Hepatocyte (in vitro differentiated cells): Measurements from ENCODE around the gene SDF4. TPM values are rescaled to one million over a fixed set of nuclear protein-coding genes. Genes with fewer than 3 reads are reported as not detected.

Experiments used
- DNase-seq: peaks from one replicate; pipeline ENCODE4 v3.0.0-alpha.2; 2016; ENCODE audit warnings: low spot score
- H2AFZ ChIP-seq: fragments of 200-600 bp; sonication (generic); 2 replicates; pipeline ENCODE4 v1.6.0; 2016; ENCODE audit warnings: antibody characterized with exemption, mild to moderate bottlenecking
- H3K27ac ChIP-seq: fragments of 200-600 bp; sonication (generic); 2 replicates; pipeline ENCODE4 v1.5.1; 2016; ENCODE audit warnings: mild to moderate bottlenecking
- H3K27me3 ChIP-seq: fragments of 200-600 bp; sonication (generic); 2 replicates; pipeline ENCODE4 v1.6.1; 2016
- H3K36me3 ChIP-seq: fragments of 200-600 bp; sonication (generic); replicated peaks from 2 replicates; pipeline ENCODE4 v1.5.1; 2016; ENCODE audit warnings: low read depth; ENCODE audit not compliant: insufficient read depth
- H3K4me1 ChIP-seq: fragments of 200-600 bp; sonication (generic); 2 replicates; pipeline ENCODE4 v1.5.1; 2016; ENCODE audit warnings: mild to moderate bottlenecking, moderate library complexity; ENCODE audit not compliant: insufficient read depth
- H3K4me2 ChIP-seq: fragments of 200-600 bp; sonication (generic); 2 replicates; pipeline ENCODE4 v1.6.0; 2016
- H3K4me3 ChIP-seq: fragments of 200-600 bp; sonication (generic); 2 replicates; pipeline ENCODE4 v1.5.1; 2016; ENCODE audit warnings: mild to moderate bottlenecking
- H3K79me2 ChIP-seq: fragments of 200-600 bp; sonication (generic); 2 replicates; pipeline ENCODE4 v1.6.0; 2017; ENCODE audit warnings: mild to moderate bottlenecking
- H3K9me2 ChIP-seq: fragments of 200-600 bp; sonication (generic); replicated peaks from 2 replicates; pipeline ENCODE4 v1.6.0; 2017; ENCODE audit warnings: mild to moderate bottlenecking; ENCODE audit not compliant: insufficient read depth
- H3K9me3 ChIP-seq: fragments of 200-600 bp; sonication (generic); 2 replicates; pipeline ENCODE4 v1.5.1; 2016; ENCODE audit warnings: low read depth, mild to moderate bottlenecking
- H4K20me1 ChIP-seq: fragments of 200-600 bp; sonication (generic); 2 replicates; pipeline ENCODE4 v1.6.0; 2016; ENCODE audit warnings: mild to moderate bottlenecking; ENCODE audit not compliant: insufficient read depth, poor library complexity, severe bottlenecking
- EZH2 ChIP-seq: fragments of 200-600 bp; sonication (generic); IDR thresholded peaks from 2 replicates; pipeline ENCODE4 v1.6.1; 2016; ENCODE audit warnings: antibody characterized with exemption, mild to moderate bottlenecking, borderline replicate concordance
- EZH2phosphoT487 ChIP-seq: fragments of 200-600 bp; sonication (generic); IDR thresholded peaks from one replicate; pipeline ENCODE4 v1.6.1; 2018; ENCODE audit warnings: antibody characterized with exemption, mild to moderate bottlenecking, low read depth, moderate library complexity; ENCODE audit not compliant: unreplicated experiment, severe bottlenecking
- WGBS: methylation state at CpG from one replicate; pipeline ENCODE4 v1.1.6; 2016; ENCODE audit warnings: low lambda C conversion rate; ENCODE audit errors: missing lambda C conversion rate; 5-methylcytosine and 5-hydroxymethylcytosine counted together
- polyA plus RNA-seq: library from polyadenylated mRNA; unstranded; fragments of >200 nt; fragmentation: Nextera tagmentation; extraction: Ambion mirVana; gene quantifications from 2 replicates; pipeline ENCODE4 v1.2.1, GENCODE V29; 2016
- total RNA-seq: library from RNA; depleted of rRNA; stranded (reverse); fragments of >200 nt; gene quantifications from 2 replicates; pipeline ENCODE4 v1.2.3, GENCODE V29; 2014
- TF ChIP-seq, protein P1 (sequence below): fragments of 200-600 bp; sonication (generic); IDR thresholded peaks from 2 replicates; pipeline ENCODE4 v1.5.1; 2016; ENCODE audit warnings: antibody characterized with exemption, mild to moderate bottlenecking; ENCODE audit not compliant: poor library complexity

SDF4 gene
- total and polyA plus RNA-seq, 2 experiments from 2014 or later, result 156 to 296 TPM

DNA sequence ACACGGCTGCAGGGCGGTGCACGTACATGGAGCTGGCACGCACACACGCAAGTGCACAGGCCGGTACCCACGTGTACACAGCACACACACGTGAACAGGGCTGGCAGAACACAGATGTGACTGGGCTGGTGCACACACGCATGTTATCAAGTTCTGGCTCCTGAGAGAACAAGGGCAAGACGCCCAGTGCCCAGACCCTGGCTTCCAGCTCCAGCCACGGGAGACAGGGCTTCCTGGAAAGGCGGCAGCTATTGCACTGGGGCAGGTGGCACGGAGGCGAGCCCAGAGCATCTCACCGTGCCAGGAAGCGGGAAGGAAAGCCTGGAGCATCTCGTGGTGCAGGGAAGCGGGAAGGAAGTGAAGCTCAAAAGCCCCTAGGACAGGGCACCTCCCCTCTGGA is 5.9 kb downstream of the SDF4 start:
- H4K20me1 ChIP-seq, result peaks cover 44% of the 10 kb centered on the region
- no peaks in the 10 kb centered on the region for H3K9me2 ChIP-seq
- DNase-seq, result no peak
- H3K27ac ChIP-seq, result no peak overlapping the region
- no peak overlapping the region for H2AFZ ChIP-seq
- H3K27me3 ChIP-seq, result no peaks in the 10 kb centered on the region
- H3K36me3 ChIP-seq, result no peaks in the 10 kb centered on the region
- no peak overlapping the region for H3K4me2 ChIP-seq
- H3K79me2 ChIP-seq, result peaks cover 58% of the 10 kb centered on the region
- H3K4me3 ChIP-seq, result no peak overlapping the region
- no peaks in the 10 kb centered on the region for H3K9me3 ChIP-seq
- peaks cover 12% of the 10 kb centered on the region for H3K4me1 ChIP-seq
- TF ChIP-seq EZH2, result no peak
- TF ChIP-seq, protein P1, sequence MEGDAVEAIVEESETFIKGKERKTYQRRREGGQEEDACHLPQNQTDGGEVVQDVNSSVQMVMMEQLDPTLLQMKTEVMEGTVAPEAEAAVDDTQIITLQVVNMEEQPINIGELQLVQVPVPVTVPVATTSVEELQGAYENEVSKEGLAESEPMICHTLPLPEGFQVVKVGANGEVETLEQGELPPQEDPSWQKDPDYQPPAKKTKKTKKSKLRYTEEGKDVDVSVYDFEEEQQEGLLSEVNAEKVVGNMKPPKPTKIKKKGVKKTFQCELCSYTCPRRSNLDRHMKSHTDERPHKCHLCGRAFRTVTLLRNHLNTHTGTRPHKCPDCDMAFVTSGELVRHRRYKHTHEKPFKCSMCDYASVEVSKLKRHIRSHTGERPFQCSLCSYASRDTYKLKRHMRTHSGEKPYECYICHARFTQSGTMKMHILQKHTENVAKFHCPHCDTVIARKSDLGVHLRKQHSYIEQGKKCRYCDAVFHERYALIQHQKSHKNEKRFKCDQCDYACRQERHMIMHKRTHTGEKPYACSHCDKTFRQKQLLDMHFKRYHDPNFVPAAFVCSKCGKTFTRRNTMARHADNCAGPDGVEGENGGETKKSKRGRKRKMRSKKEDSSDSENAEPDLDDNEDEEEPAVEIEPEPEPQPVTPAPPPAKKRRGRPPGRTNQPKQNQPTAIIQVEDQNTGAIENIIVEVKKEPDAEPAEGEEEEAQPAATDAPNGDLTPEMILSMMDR, result no peak
- TF ChIP-seq EZH2phosphoT487, result no peak
- 98% methylated on average over 17 of the region's 18 CpGs for WGBS

DNA sequence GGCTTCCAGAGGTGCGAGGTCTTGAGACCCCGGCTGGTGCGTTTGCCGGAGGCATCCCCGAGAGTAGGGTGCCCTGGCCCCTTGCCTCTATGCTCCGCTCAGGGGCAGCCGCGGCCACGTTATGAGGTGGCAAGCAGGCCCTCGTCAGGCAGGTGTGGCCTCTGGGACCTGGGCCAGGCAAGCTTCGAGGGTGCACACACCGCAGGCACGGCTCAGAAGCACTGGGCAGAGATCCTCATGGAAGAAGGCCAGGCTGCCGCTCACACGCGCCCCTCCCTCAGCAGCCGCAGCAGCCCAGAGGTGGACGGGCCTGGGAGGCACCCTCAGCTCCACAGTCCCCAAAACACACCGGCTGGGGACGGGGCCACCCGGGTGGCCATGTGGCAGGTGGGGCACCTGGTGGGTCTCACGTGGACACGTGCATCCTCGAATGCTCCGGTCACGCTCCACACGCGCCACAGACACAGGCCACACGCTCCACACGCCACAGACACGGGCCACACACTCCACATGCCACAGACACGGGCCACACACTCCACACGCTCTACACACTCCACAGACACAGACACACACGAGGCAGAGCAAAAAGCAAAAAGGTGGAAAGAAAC is 6.5 kb downstream of the SDF4 start:
- no peaks in the 10 kb centered on the region for H3K9me3 ChIP-seq
- no peak overlapping the region for H3K4me2 ChIP-seq
- peaks cover 9% of the 10 kb centered on the region for H3K4me1 ChIP-seq
- no peak overlapping the region for H2AFZ ChIP-seq
- no peaks in the 10 kb centered on the region for H3K27me3 ChIP-seq
- H3K4me3 ChIP-seq, result no peak overlapping the region
- peaks cover 41% of the 10 kb centered on the region for H4K20me1 ChIP-seq
- TF ChIP-seq EZH2, result no peak
- no peak for TF ChIP-seq EZH2phosphoT487
- TF ChIP-seq, protein P1, result no peak
- H3K27ac ChIP-seq, result no peak overlapping the region
- DNase-seq, result no peak
- H3K9me2 ChIP-seq, result no peaks in the 10 kb centered on the region
- WGBS, result 98% methylated on average over 32 of the region's 34 CpGs
- H3K79me2 ChIP-seq, result peaks cover 54% of the 10 kb centered on the region
- no peaks in the 10 kb centered on the region for H3K36me3 ChIP-seq

DNA sequence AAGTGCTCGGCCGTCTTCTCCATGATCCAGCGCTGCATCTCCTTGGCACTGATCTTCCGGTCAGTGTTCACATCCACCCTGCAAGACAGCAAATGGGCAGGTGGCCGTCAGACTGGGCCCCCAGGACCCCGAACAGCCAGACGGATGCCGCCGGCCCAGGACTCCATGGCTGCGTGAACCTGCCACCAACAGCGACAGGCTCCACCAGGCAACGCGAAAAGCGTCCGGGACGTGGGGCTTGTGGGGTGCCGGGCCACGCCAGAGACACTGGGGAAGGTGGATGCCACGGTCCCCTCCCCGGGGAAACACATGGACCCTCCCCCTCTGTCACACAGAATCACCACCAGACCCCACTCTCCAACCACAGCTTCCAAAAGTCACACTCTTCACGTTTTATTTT is 7.9 kb downstream of the SDF4 start:
- no peaks in the 10 kb centered on the region for H3K36me3 ChIP-seq
- H3K79me2 ChIP-seq, result peaks cover 40% of the 10 kb centered on the region
- H3K4me2 ChIP-seq, result no peak overlapping the region
- H3K4me3 ChIP-seq, result no peak overlapping the region
- no peak overlapping the region for H2AFZ ChIP-seq
- DNase-seq, result no peak
- peaks cover 34% of the 10 kb centered on the region for H4K20me1 ChIP-seq
- H3K9me2 ChIP-seq, result no peaks in the 10 kb centered on the region
- no peaks in the 10 kb centered on the region for H3K9me3 ChIP-seq
- 99% methylated on average over 17 of the region's 21 CpGs for WGBS
- H3K27me3 ChIP-seq, result no peaks in the 10 kb centered on the region
- TF ChIP-seq EZH2phosphoT487 (no peak), EZH2 (no peak)
- TF ChIP-seq, protein P1, result no peak
- no peak overlapping the region for H3K27ac ChIP-seq
- no peaks in the 10 kb centered on the region for H3K4me1 ChIP-seq

DNA sequence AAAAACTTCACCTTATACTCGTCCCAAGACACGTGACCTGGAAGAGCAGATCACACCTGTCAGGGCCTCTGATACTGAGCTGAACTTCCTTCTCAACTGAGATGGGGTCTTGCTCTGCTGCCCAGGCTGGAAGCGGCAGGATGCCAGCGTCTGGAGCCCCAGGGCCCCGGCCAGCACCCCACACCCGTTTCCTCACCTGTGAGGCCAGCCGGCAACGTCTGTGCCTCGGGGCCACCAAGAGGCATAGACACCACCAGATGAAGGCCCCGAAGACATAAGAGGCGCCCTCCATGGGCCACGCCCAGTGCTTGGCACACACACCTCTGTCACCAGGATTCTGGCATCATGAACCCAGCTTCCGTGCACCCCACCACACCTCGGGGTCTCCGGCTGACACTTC is 8.5 kb downstream of the SDF4 start:
- H3K36me3 ChIP-seq, result no peaks in the 10 kb centered on the region
- H3K27ac ChIP-seq, result no peak overlapping the region
- WGBS, result over 99% methylated on average over 12 of the region's 15 CpGs
- H3K9me2 ChIP-seq, result no peaks in the 10 kb centered on the region
- no peak for DNase-seq
- H2AFZ ChIP-seq, result no peak overlapping the region
- H3K4me2 ChIP-seq, result no peak overlapping the region
- no peaks in the 10 kb centered on the region for H3K9me3 ChIP-seq
- TF ChIP-seq EZH2phosphoT487 (no peak), EZH2 (no peak)
- TF ChIP-seq, protein P1, result no peak
- no peak overlapping the region for H3K4me3 ChIP-seq
- H3K4me1 ChIP-seq, result no peaks in the 10 kb centered on the region
- H4K20me1 ChIP-seq, result peaks cover 34% of the 10 kb centered on the region
- H3K79me2 ChIP-seq, result peaks cover 34% of the 10 kb centered on the region
- no peaks in the 10 kb centered on the region for H3K27me3 ChIP-seq
